Measurements from ENCODE around the gene TNS2. TPM values are rescaled to one million over a fixed set of nuclear protein-coding genes. Genes with fewer than 3 reads are reported as not detected.
"Not testable (repeated sequence)": the region's sequence is repeated elsewhere in the genome, so short reads cannot be mapped to it uniquely, and the experiment has no call there.

The TNS2 gene, protein sequence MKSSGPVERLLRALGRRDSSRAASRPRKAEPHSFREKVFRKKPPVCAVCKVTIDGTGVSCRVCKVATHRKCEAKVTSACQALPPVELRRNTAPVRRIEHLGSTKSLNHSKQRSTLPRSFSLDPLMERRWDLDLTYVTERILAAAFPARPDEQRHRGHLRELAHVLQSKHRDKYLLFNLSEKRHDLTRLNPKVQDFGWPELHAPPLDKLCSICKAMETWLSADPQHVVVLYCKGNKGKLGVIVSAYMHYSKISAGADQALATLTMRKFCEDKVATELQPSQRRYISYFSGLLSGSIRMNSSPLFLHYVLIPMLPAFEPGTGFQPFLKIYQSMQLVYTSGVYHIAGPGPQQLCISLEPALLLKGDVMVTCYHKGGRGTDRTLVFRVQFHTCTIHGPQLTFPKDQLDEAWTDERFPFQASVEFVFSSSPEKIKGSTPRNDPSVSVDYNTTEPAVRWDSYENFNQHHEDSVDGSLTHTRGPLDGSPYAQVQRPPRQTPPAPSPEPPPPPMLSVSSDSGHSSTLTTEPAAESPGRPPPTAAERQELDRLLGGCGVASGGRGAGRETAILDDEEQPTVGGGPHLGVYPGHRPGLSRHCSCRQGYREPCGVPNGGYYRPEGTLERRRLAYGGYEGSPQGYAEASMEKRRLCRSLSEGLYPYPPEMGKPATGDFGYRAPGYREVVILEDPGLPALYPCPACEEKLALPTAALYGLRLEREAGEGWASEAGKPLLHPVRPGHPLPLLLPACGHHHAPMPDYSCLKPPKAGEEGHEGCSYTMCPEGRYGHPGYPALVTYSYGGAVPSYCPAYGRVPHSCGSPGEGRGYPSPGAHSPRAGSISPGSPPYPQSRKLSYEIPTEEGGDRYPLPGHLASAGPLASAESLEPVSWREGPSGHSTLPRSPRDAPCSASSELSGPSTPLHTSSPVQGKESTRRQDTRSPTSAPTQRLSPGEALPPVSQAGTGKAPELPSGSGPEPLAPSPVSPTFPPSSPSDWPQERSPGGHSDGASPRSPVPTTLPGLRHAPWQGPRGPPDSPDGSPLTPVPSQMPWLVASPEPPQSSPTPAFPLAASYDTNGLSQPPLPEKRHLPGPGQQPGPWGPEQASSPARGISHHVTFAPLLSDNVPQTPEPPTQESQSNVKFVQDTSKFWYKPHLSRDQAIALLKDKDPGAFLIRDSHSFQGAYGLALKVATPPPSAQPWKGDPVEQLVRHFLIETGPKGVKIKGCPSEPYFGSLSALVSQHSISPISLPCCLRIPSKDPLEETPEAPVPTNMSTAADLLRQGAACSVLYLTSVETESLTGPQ (N-terminal part only)
- polyA plus RNA-seq (ENCODE audit: insufficient read length) = 97.9 TPM

DNA sequence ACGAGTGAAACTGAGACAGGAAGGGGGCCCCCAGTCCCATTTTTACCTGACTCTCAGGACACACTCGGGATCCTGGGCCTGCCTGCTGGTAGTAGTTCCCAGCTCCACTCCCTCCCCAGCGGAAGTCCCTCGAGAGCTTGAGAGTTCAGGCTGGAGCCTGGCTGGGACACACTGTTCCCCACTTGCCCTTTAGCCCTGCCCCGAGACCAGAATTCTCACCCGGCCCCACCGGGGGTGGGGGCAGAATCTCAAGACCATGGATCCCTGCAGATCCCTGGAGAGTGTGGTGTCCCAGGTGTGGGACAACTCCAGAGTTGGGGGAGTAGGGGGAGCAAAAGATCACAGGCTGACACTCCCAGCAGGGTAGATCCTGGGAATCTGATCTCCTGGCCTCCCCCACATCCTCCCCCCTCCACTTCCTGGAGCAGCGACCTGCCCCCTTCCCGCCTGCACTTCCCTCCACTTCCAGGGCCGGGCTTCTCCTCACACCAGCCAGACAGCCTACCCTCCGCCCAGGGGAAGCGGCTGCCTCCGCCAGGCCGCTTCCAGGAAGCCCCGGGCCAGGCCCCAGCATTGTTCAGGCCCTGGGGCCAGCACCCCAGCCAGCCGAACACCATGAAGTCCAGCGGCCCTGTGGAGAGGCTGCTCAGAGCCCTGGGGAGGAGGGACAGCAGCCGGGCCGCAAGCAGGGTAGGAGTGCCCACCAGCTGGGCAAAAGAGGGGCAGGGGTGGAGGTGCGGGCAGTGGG, at the start of gene TNS2:
TSS of gene TNS2 (plus strand) at position 495 of the 748 bp plus-strand sequence. CDS start at position 616, 121 bp downstream.
- no peak for DNase-seq (ENCODE audit: low read depth)

DNA sequence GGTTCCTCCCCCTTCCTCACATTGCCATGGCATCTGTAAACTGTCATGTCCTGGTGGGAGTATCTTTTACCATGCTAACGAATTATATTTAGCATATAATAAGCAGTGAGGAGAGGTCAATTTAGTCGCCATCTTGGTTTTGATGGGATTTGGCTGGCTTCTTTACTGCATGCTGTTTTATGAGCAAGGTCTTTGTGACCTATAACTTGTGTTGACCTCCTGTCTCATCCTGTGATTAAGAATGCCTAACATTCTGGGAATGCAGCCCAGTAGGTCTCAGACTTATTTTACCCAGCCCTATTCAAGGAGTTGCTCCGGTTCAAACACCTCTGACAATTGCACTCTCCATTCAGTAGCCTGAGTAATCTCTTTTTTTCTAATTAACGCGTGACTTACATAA, 45.7 kb upstream of the TNS2 start:
- no peak for DNase-seq (ENCODE audit: low read depth)

GRCh38 chr12:53004582-53004981, 45.3 kb upstream of the TNS2 start:
- DNase-seq (ENCODE audit: low read depth) = no peak

GRCh38 chr12:53005215-53005985, 44.5 kb upstream of the TNS2 start:
- no peak for DNase-seq (ENCODE audit: low read depth)

GRCh38 chr12:53005986-53006809, 43.7 kb upstream of the TNS2 start, which contains the start of gene EIF4B:
Gene EIF4B (plus strand): TSS chr12:53006456. CDS start chr12:53006484, 28 bp downstream.
- DNase-seq (ENCODE audit: low read depth) = peak; percentile 96

DNA sequence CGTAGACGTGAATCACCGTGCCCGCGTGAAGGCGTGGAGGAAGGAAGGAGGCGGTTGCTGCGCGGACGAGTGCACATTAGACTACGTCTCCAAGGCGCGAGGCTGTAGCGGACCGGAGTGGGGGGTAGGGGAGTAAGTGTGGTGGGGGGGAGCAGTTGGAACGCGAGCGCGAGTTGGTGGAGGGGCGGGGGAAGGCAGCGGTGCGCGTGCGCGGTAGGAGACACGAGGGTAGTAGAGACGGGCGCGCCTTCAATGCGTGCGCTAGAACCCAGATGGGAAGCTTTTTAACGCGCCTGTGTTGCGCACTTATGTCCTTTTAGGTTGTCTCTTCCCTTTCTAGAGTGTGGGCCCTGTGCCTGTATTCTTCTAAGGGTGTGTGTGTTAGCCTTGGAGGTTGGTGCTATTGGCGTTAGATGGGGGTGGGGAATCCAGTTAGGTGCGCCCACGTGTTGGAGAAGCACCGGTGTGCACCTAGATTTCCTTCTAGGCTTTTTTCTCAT, 43.0 kb upstream of the TNS2 start:
- no peak for DNase-seq (ENCODE audit: low read depth)

- no peak for DNase-seq (ENCODE audit: low read depth)
Measured at GRCh38 chr12:53007343-53007742, 42.5 kb upstream of the TNS2 start.

- DNase-seq (ENCODE audit: low read depth) = not testable (repeated sequence)
Measured at GRCh38 chr12:53008760-53009159, 41.1 kb upstream of the TNS2 start.

DNA sequence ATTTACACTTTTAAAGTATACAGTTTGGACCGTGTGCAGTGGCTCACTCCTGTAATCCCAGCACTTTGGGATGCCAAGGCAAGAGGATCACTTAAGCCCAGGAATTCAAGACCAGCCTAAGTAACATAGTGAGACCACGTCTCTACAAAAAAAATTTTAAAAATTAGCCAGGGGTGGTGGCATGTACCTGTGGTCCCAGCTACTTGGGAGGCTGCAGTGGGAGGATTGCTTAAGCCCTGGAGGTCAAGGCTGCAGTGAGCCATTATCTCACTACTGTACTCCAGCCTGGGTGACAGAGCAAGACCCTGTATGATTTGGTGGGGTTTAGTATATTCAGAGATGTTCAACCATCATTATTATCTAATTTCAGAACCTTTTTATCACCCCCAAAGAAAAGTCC, 38.9 kb upstream of the TNS2 start:
- no peak for DNase-seq (ENCODE audit: low read depth)

- no peak for DNase-seq (ENCODE audit: low read depth)
Measured at GRCh38 chr12:53011889-53012288, 38.0 kb upstream of the TNS2 start.

GRCh38 chr12:53012928-53013327, 36.9 kb upstream of the TNS2 start:
- DNase-seq (ENCODE audit: low read depth) = no peak

DNA sequence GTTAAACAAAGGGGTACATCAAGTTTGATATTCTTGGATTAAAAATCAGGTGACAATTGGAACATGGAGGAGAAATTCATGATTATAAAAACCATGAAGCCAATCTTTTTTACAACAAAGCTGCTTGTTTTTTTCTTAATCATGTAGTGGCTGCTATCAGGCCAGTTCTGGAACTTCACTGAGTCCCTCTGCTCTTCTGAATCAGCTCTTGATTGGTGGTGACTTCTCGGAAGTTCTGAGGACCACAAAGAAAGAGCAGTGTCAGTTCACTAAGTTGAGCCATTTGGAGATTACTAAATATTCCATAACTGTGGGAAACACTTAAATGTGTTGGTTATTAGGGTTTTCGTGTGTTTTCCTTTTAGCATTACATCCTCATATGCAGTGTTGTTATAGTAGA, 35.2 kb upstream of the TNS2 start:
- no peak for DNase-seq (ENCODE audit: low read depth)

DNA sequence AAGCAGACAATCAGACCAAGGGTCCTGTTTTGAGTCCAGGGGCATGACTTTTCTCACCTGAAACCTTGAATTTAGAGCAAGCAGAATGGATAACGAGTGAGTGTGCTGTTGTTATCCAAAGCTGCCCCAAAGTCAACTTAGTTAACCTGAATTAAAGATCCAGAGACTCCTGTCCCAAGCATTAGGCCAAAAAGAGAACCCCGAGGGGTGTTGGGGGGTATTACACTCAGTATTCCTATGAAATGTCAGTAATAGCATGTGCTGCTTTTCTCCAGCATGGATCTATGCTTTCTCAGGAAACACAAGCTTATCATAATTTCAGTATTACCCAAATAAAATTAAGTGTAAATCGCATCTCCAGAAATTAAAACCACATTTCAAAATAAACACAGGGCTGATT, 24.6 kb upstream of the TNS2 start:
- no peak for DNase-seq (ENCODE audit: low read depth)

- not testable (repeated sequence) for DNase-seq (ENCODE audit: low read depth)
Measured at GRCh38 chr12:53027014-53027413, 22.9 kb upstream of the TNS2 start.

- DNase-seq (ENCODE audit: low read depth) = no peak
Measured at GRCh38 chr12:53031616-53032015, 18.2 kb upstream of the TNS2 start.

DNA sequence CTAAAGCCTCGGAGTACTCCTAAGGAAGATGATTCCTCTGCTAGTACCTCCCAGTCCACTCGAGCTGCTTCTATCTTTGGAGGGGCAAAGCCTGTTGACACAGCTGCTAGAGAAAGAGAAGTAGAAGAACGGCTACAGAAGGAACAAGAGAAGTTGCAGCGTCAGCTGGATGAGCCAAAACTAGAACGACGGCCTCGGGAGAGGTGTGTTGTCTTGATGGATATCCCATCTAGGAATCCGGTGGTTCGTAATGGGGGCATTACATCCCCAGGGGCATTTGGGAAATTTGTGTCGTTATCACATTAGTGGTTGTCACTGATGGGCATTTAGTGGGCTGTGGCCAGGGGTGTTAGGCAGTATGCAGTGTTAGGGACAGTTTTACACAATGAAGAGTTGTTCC, 16.0 kb upstream of the TNS2 start:
- DNase-seq (ENCODE audit: low read depth) = not testable (repeated sequence)

DNA sequence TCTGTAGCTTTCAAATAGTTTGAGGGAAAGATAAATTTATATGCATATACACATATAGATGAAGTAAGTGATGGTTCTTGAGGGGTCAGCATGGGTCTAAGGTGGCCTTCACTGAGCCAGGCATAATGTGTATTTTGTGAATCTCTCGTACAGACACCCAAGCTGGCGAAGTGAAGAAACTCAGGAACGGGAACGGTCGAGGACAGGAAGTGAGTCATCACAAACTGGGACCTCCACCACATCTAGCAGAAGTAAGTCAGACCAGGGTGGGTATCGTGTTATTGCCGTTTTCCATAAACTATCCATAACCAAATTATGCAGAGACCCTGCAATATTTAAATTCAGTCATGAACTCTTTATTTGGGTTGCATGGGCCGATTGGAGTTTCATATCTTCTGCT, 15.4 kb upstream of the TNS2 start:
- no peak for DNase-seq (ENCODE audit: low read depth)

GRCh38 chr12:53036802-53037201, 13.1 kb upstream of the TNS2 start:
- no peak for DNase-seq (ENCODE audit: low read depth)

DNA sequence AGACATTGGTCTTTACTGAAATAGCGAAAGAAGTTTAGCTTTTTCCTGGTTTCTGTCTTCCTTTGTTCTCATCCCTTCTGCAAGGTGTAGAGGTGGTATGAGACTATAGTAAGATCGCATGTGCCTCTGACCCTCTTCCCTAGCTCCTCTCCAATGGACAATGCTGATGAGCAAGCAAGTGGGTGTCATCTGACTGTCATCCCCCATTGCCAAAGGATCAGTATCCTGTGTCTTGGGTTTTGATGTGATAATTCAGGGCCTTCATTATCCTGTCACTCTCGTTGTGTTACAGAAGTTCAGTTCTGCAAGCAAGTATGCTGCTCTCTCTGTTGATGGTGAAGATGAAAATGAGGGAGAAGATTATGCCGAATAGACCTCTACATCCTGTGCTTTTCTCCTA, 10.0 kb upstream of the TNS2 start:
- DNase-seq (ENCODE audit: low read depth) = no peak

All from forelimb muscle (tissue), 1 donor.